Measurements from ENCODE around the gene FTH1. TPM values are rescaled to one million over a fixed set of nuclear protein-coding genes. Genes with fewer than 3 reads are reported as not detected.

Gene FTH1
- polyA plus RNA-seq, 1 of the 3 experiments (the other 2 are of a cell fraction): 1,229 TPM

DNA sequence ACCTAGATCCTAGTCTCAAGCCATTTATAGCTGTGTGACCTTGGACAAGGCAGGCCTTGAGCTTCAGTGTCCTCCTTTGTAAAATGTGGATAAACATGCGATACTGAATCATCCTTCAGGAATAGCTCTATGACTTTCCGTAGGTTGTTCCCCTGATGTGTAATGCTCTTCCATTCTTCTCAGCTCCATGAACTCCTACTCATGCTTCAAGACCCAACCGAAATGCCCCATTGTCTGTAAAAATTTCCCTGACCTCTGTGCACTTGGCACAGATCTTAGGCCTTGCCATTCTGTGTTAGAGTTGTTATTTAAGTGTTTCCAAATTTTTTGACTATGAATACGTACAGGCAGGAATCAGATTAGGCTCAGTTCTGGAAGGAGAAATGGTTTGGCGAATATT, 20.5 kb downstream of the FTH1 start (continued):
- TF ChIP-seq ELF1 (IDR thresholded peaks at IDR 0.05) (no peak), RCOR1 (IDR thresholded peaks at IDR 0.05; ENCODE audit: low read length) (no peak), EP300 (IDR thresholded peaks at IDR 0.05; ENCODE audit: borderline replicate concordance in 1 of 2, low read depth in 1 of 2, low read length in 1 of 2) (no peak), RFX5 (IDR thresholded peaks at IDR 0.05; ENCODE audit: low read length) (no peak), GATA2 (CRISPR knock-in tag; IDR thresholded peaks at IDR 0.05) (no peak), RAD21 (IDR thresholded peaks at IDR 0.05; ENCODE audit: low read length) (no peak), FOSL2 (IDR thresholded peaks at IDR 0.05; ENCODE audit: borderline replicate concordance, low read depth) (no peak), RXRA (IDR thresholded peaks at IDR 0.05; ENCODE audit: borderline replicate concordance, low read depth) (no peak), FOXJ3 (CRISPR knock-in tag; IDR thresholded peaks at IDR 0.05) (no peak)
- TF ChIP-seq, protein P1, sequence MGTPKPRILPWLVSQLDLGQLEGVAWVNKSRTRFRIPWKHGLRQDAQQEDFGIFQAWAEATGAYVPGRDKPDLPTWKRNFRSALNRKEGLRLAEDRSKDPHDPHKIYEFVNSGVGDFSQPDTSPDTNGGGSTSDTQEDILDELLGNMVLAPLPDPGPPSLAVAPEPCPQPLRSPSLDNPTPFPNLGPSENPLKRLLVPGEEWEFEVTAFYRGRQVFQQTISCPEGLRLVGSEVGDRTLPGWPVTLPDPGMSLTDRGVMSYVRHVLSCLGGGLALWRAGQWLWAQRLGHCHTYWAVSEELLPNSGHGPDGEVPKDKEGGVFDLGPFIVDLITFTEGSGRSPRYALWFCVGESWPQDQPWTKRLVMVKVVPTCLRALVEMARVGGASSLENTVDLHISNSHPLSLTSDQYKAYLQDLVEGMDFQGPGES (IDR thresholded peaks at IDR 0.05; ENCODE audit: low read depth, low read length): no peak
- TF ChIP-seq, protein P2, sequence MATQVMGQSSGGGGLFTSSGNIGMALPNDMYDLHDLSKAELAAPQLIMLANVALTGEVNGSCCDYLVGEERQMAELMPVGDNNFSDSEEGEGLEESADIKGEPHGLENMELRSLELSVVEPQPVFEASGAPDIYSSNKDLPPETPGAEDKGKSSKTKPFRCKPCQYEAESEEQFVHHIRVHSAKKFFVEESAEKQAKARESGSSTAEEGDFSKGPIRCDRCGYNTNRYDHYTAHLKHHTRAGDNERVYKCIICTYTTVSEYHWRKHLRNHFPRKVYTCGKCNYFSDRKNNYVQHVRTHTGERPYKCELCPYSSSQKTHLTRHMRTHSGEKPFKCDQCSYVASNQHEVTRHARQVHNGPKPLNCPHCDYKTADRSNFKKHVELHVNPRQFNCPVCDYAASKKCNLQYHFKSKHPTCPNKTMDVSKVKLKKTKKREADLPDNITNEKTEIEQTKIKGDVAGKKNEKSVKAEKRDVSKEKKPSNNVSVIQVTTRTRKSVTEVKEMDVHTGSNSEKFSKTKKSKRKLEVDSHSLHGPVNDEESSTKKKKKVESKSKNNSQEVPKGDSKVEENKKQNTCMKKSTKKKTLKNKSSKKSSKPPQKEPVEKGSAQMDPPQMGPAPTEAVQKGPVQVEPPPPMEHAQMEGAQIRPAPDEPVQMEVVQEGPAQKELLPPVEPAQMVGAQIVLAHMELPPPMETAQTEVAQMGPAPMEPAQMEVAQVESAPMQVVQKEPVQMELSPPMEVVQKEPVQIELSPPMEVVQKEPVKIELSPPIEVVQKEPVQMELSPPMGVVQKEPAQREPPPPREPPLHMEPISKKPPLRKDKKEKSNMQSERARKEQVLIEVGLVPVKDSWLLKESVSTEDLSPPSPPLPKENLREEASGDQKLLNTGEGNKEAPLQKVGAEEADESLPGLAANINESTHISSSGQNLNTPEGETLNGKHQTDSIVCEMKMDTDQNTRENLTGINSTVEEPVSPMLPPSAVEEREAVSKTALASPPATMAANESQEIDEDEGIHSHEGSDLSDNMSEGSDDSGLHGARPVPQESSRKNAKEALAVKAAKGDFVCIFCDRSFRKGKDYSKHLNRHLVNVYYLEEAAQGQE (IDR thresholded peaks at IDR 0.05; ENCODE audit: low read depth, low read length): no peak

DNA sequence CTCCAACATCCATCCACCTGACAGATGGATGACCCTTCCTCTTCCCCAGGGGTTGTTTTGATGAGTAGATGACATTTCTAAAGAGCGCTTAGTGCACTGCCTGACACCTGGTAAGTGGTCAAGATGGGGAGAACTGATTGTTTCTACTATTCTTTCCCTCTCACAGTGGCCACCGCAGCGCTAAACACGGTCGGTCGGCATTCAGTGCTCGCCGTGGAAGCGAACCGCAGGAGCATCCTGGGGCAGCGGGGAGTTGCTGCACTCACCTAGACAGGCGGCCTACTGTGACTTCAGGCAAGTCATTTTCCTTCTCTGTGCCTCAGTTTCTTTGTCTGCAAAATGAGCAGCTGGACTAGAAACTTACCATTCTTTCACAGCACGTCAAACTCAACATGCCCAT, 22.2 kb downstream of the FTH1 start:
- peaks cover 3% of the 10 kb centered on the region for H3F3A ChIP-seq (replicated peaks; ENCODE audit: insufficient read depth)
- WGBS (ENCODE audit: low lambda C conversion rate): 96% methylated on average over 8 of the region's 13 CpGs
- POLR2A ChIA-PET: no interaction called here
- no peak overlapping the region for H3K4me3 ChIP-seq (ENCODE audit: low read depth in 2 of 2, low read length in 1 of 2)
- no peak for DNase-seq
- no peaks in the 10 kb centered on the region for H4K20me1 ChIP-seq (ENCODE audit: insufficient read depth)
- CTCF ChIA-PET: interaction anchor here (1.4 to 10.4 kb wide), 8 partner anchors 8 to 163 kb away, joined by 4 to 543 read pairs (median 46); no protein-coding TSS in a partner anchor
- H3K4me2 ChIP-seq: no peak overlapping the region
- H3K9me2 ChIP-seq: no peaks in the 10 kb centered on the region
- H3K36me3 ChIP-seq (replicated peaks in 1 of 2; ENCODE audit: control insufficient read depth in 1 of 2, insufficient read depth in 2 of 2, low read length in 1 of 2): no peaks in the 10 kb centered on the region
- no peak overlapping the region for H2AFZ ChIP-seq (ENCODE audit: low read depth)
- no peaks in the 10 kb centered on the region for H3K27me3 ChIP-seq (ENCODE audit: insufficient read depth)
- no peak overlapping the region for H3K27ac ChIP-seq (ENCODE audit: low read depth in 2 of 2, low read length in 1 of 2)
- H3K4me1 ChIP-seq (ENCODE audit: control insufficient read depth in 1 of 2, insufficient read depth in 2 of 2, low read depth in 1 of 2, low read length in 1 of 2): peaks cover 11 to 15% of the 10 kb centered on the region in 2 experiments; a peak in 2 of 4 replicates
- H3K9me3 ChIP-seq: no peaks in the 10 kb centered on the region
- H3K9ac ChIP-seq: no peak overlapping the region
- H3K79me2 ChIP-seq (ENCODE audit: insufficient read depth): no peaks in the 10 kb centered on the region
- TF ChIP-seq, protein P3, sequence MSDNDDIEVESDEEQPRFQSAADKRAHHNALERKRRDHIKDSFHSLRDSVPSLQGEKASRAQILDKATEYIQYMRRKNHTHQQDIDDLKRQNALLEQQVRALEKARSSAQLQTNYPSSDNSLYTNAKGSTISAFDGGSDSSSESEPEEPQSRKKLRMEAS (IDR thresholded peaks at IDR 0.05; ENCODE audit: low read depth): no peak
- TF ChIP-seq, protein P4, sequence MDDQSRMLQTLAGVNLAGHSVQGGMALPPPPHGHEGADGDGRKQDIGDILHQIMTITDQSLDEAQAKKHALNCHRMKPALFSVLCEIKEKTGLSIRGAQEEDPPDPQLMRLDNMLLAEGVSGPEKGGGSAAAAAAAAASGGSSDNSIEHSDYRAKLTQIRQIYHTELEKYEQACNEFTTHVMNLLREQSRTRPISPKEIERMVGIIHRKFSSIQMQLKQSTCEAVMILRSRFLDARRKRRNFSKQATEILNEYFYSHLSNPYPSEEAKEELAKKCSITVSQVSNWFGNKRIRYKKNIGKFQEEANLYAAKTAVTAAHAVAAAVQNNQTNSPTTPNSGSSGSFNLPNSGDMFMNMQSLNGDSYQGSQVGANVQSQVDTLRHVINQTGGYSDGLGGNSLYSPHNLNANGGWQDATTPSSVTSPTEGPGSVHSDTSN (IDR thresholded peaks at IDR 0.05): no peak
- TF ChIP-seq FOXM1 (IDR thresholded peaks at IDR 0.05; ENCODE audit: low read depth) (no peak), FOSL2 (IDR thresholded peaks at IDR 0.05; ENCODE audit: borderline replicate concordance, low read depth) (no peak), EP300 (IDR thresholded peaks at IDR 0.05; ENCODE audit: borderline replicate concordance in 1 of 2, low read depth in 1 of 2, low read length in 1 of 2) (no peak), RFX5 (IDR thresholded peaks at IDR 0.05; ENCODE audit: low read length) (no peak), TEAD4 (IDR thresholded peaks at IDR 0.05; ENCODE audit: borderline replicate concordance, insufficient read depth) (no peak), JUND (IDR thresholded peaks at IDR 0.05) (no peak)
- TF ChIP-seq, protein P2 (IDR thresholded peaks at IDR 0.05; ENCODE audit: low read depth, low read length): no peak
- TF ChIP-seq, protein P5, sequence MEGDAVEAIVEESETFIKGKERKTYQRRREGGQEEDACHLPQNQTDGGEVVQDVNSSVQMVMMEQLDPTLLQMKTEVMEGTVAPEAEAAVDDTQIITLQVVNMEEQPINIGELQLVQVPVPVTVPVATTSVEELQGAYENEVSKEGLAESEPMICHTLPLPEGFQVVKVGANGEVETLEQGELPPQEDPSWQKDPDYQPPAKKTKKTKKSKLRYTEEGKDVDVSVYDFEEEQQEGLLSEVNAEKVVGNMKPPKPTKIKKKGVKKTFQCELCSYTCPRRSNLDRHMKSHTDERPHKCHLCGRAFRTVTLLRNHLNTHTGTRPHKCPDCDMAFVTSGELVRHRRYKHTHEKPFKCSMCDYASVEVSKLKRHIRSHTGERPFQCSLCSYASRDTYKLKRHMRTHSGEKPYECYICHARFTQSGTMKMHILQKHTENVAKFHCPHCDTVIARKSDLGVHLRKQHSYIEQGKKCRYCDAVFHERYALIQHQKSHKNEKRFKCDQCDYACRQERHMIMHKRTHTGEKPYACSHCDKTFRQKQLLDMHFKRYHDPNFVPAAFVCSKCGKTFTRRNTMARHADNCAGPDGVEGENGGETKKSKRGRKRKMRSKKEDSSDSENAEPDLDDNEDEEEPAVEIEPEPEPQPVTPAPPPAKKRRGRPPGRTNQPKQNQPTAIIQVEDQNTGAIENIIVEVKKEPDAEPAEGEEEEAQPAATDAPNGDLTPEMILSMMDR (IDR thresholded peaks at IDR 0.05): no peak
